Kidney (tissue), 14 donors: ENCODE data around the gene ZNF502. TPM values are rescaled to one million over a fixed set of nuclear protein-coding genes. Genes with fewer than 3 reads are reported as not detected.
"Not testable (repeated sequence)": the region's sequence is repeated elsewhere in the genome, so short reads cannot be mapped to it uniquely, and the experiment has no call there.

ENCODE experiments used
- DNase-seq, 5 donors: peaks; one replicate each; pipeline ENCODE4 v3.0.0-alpha.2; 2013 to 2020
- FAIRE-seq: peaks from 2 replicates; lab custom pipeline; 2012; peaks lifted over from hg19 to GRCh38; lab: Jason Lieb, UNC
- H3K27ac ChIP-seq, 2 donors: one replicate each; pipeline ENCODE4 v1.7.0; 2013; ENCODE audit warnings: low read depth in 2 of 2, low read length in 2 of 2, inconsistent platforms in 1 of 2
- H3K27me3 ChIP-seq: one replicate; pipeline ENCODE4 v1.7.1; 2013; ENCODE audit warnings: low read length, inconsistent platforms; ENCODE audit not compliant: control insufficient read depth, insufficient read depth
- H3K36me3 ChIP-seq, 3 donors: one replicate each; pipeline versions ENCODE4 v1.7.0 to v1.7.1; 2013; ENCODE audit warnings: low read length in 3 of 3, control low read depth in 1 of 3, inconsistent platforms in 1 of 3; ENCODE audit not compliant: insufficient read depth in 3 of 3, control insufficient read depth in 2 of 3
- H3K4me1 ChIP-seq, 3 donors: one replicate each; pipeline versions ENCODE4 v1.7.0 to v1.7.1; 2013; ENCODE audit warnings: low read length in 3 of 3, inconsistent platforms in 1 of 3, low read depth in 1 of 3; ENCODE audit not compliant: control insufficient read depth in 2 of 3, insufficient read depth in 2 of 3
- H3K4me3 ChIP-seq, 3 donors: one replicate each; pipeline versions ENCODE4 v1.7.0 to v1.8.1; 2013; ENCODE audit warnings: low read length in 3 of 3, control low read depth in 1 of 3, inconsistent platforms in 1 of 3
- H3K9ac ChIP-seq, 3 donors: one replicate each; pipeline versions ENCODE4 v1.7.0 to v1.7.1; 2013; ENCODE audit warnings: low read length in 3 of 3, control low read depth in 1 of 3, inconsistent platforms in 1 of 3
- H3K9me3 ChIP-seq, 3 donors: one replicate each; pipeline versions ENCODE4 v1.7.0 to v1.7.1; 2013; ENCODE audit warnings: low read length in 3 of 3, control low read depth in 1 of 3, inconsistent platforms in 1 of 3; ENCODE audit not compliant: control insufficient read depth in 2 of 3, insufficient read depth in 1 of 3
- intact Hi-C: fragments of 100-400 bp; cut with DNase I; formaldehyde crosslinking; loops from one replicate; pipeline ENCODE4 v1.11.1; 2022
- polyA plus RNA-seq: library from polyadenylated mRNA; stranded (reverse); fragments of 350-450 nt; fragmentation: Illumina TruSeq; extraction: RNeasy Lipid Tissue Mini Kit (QIAGEN cat#74804); gene quantifications from one replicate; pipeline ENCODE4 v1.2.3, GENCODE V29; 2014; ENCODE audit warnings: low read depth, low replicate concordance; ENCODE audit not compliant: insufficient read depth
- total RNA-seq: library from RNA; stranded (reverse); fragmentation: NEBNext Ultra II Directional; extraction: Animal tissue kit (Norgen Biotek cat#: 25700); gene quantifications from one replicate; pipeline ENCODE4 v1.2.1, GENCODE V29; 2021
- TF ChIP-seq, protein P1 (sequence below): IDR thresholded peaks from 3 replicates; pipeline ENCODE4 v1.5.1; 2012; ENCODE audit warnings: mild to moderate bottlenecking, moderate library complexity, borderline replicate concordance; ENCODE audit not compliant: insufficient read depth; ENCODE audit errors: extremely low read depth
- donor health status: control.
- donor health status: control.
- donor health status: control.
- donor health status: control.
- donor health status: control.
- donor health status: DM: yes; HTN: yes; CAD: no.
- donor health status: Normal renal cell carcinoma (clear cell type).

ZNF502 gene
- total and polyA plus RNA-seq, 2 donors from 2014 or later, result 2.3 to 6.0 TPM

DNA sequence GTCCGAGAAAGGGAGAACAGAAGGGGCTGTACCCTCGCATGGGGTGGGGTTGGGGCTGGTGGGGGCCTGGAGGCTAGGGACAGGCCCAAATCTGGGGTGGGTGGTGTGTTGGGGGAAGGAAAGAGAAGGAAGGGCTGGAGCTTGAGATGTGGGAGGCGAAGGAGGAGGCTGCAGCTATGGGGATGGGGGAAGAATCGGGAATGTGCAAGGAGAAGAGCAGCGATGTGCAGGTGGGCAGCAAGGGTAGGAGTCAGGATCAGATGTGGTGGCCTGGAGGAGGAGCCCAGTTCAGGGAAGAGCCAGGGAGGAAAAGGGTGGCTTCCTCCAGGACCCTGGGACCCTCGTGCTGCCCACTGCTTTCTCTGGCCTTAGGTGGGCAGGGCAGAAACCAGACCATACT lies 42.7 kb upstream of the ZNF502 start:
- H3K4me3 ChIP-seq, result no peak overlapping the region
- TF ChIP-seq, protein P1, sequence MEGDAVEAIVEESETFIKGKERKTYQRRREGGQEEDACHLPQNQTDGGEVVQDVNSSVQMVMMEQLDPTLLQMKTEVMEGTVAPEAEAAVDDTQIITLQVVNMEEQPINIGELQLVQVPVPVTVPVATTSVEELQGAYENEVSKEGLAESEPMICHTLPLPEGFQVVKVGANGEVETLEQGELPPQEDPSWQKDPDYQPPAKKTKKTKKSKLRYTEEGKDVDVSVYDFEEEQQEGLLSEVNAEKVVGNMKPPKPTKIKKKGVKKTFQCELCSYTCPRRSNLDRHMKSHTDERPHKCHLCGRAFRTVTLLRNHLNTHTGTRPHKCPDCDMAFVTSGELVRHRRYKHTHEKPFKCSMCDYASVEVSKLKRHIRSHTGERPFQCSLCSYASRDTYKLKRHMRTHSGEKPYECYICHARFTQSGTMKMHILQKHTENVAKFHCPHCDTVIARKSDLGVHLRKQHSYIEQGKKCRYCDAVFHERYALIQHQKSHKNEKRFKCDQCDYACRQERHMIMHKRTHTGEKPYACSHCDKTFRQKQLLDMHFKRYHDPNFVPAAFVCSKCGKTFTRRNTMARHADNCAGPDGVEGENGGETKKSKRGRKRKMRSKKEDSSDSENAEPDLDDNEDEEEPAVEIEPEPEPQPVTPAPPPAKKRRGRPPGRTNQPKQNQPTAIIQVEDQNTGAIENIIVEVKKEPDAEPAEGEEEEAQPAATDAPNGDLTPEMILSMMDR, result no peak
- no peak overlapping the region for H3K27ac ChIP-seq
- no peaks in the 10 kb centered on the region for H3K9me3 ChIP-seq
- DNase-seq, result no peak
- no peak overlapping the region for H3K9ac ChIP-seq
- no peak for FAIRE-seq
- H3K36me3 ChIP-seq, result no peaks in the 10 kb centered on the region
- intact Hi-C loops, result no loop called here
- H3K4me1 ChIP-seq, result no peaks in the 10 kb centered on the region
- no peaks in the 10 kb centered on the region for H3K27me3 ChIP-seq

DNA sequence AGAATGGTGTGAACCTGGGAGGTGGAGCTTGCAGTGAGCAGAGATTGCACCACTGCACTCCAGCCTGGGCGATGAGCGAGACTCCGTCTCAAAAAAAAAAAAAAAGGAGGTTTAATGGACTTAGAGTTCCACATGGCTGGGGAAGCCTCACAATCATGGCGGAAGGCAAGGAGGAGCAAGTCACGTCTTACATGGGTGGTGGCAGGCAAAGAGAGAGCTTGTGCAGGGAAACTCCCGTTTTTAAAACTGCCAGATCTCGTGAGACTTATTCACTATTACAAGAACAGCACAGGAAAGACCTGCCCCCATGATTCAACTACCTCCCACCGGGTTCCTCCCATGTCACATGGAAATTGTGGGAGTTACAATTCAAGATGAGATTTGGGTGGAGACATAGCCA lies 39.0 kb upstream of the ZNF502 start:
- H3K9ac ChIP-seq, H3K27me3 ChIP-seq, intact Hi-C loops, FAIRE-seq, H3K4me1 ChIP-seq, H3K9me3 ChIP-seq, DNase-seq, H3K36me3 ChIP-seq, H3K27ac ChIP-seq, H3K4me3 ChIP-seq: not testable (repeated sequence)

DNA sequence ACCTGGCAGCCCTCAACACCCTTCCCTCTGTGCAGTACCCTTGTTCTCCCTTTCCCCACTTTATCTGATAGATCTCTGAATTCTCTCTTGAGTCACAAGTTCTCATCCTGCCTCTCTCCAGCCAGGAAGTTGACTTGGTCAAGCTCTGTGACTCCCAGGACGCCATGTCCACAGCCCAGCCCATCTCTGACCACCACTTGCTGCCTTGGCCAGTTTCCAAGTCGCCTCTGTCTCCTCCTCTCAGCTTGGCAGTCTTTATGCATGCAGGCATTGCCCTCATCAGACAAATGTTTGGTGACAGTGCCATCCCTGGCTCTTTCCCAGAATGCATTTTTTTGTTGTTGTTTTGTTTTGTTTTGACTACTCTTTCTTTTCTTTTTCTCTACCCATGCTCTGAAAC lies 38.2 kb upstream of the ZNF502 start:
- no peak overlapping the region for H3K9ac ChIP-seq
- intact Hi-C loops, result no loop called here
- no peaks in the 10 kb centered on the region for H3K9me3 ChIP-seq
- FAIRE-seq, result no peak
- no peaks in the 10 kb centered on the region for H3K4me1 ChIP-seq
- DNase-seq, result no peak
- no peaks in the 10 kb centered on the region for H3K27me3 ChIP-seq
- H3K4me3 ChIP-seq, result no peak overlapping the region
- H3K36me3 ChIP-seq, result no peaks in the 10 kb centered on the region
- H3K27ac ChIP-seq, result no peak overlapping the region
- TF ChIP-seq, protein P1, result no peak

DNA sequence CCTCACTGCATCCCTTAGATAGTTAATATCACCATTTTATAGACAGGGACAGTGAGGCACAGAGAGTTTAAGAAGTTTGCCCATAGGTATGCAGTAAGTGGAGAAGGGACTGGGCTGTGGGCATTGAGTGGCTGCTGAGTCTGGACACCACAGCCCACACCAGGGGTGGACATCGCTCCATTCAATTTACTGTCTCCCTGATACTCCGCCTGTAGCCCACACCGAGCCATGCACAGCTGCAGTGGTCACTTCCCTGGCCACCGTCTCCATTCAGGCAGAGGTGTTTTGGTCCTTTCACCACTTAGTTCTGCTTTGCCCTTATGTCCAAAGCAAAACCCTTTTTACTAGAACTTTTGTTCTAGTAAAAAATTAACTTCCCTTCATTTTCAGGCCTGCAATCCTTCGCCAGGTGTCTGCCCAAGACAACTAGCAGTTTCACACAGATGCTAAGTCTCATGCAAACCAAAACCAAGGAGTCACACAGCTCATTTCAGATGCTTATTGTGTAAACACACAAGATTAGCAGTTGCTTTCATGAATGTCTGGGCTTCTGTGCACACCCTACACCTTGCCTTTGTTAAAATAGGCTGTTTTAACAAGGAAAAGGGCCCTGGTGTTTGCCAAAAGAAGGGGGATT lies 33.9 kb upstream of the ZNF502 start:
- TF ChIP-seq, protein P1, result no peak
- Histone ChIP-seq H3K27me3 (no peaks in the 10 kb centered on the region), H3K4me3 (no peak overlapping the region), H3K9ac (no peak overlapping the region), H3K4me1 (no peaks in the 10 kb centered on the region), H3K27ac (no peak overlapping the region), H3K36me3 (no peaks in the 10 kb centered on the region), H3K9me3 (peaks cover 0 to 3% (median 0%) of the 10 kb centered on the region in 3 donors)
- no peak for DNase-seq
- intact Hi-C loops, result no loop called here
- FAIRE-seq, result no peak
